ENCODE data around the gene ARMC7. TPM values are rescaled to one million over a fixed set of nuclear protein-coding genes. Genes with fewer than 3 reads are reported as not detected.

ARMC7 gene
- total RNA-seq, 3 donors from 2014 or later, result 3.4 to 6.7 (median 5.6) TPM

- Histone ChIP-seq H3K36me3 (no peaks in the 10 kb centered on the region), H3K9me3 (no peaks in the 10 kb centered on the region), H3K27me3 (no peaks in the 10 kb centered on the region), H3K27ac (no peak overlapping the region), H3K4me3 (no peak overlapping the region), H3K4me1 (no peaks in the 10 kb centered on the region)
- no peak for TF ChIP-seq POLR2A (IDR thresholded peaks at IDR 0.05)
- TF ChIP-seq POLR2AphosphoS5 (IDR thresholded peaks at IDR 0.05), result no peak
- no peak for TF ChIP-seq CTCF (IDR thresholded peaks at IDR 0.05)
- intact Hi-C loops (cut with DNase I; ENCODE audit: low total_unique reads), result loop anchor here (1.0 kb wide), 1 partner anchor 13 kb away; no protein-coding TSS in a partner anchor
- DNase-seq (ENCODE audit: low spot score in 2 of 2), result no peak
Measured at GRCh38 chr17:75144816-75145512, 35.2 kb downstream of the ARMC7 start.

GRCh38 chr17:75146592-75146991, 36.8 kb downstream of the ARMC7 start:
- no peak overlapping the region for H3K4me3 ChIP-seq
- H3K4me1 ChIP-seq, result no peaks in the 10 kb centered on the region
- H3K9me3 ChIP-seq, result no peaks in the 10 kb centered on the region
- H3K27ac ChIP-seq, result no peak overlapping the region
- intact Hi-C loops (cut with DNase I; ENCODE audit: low total_unique reads), result no loop called here
- no peak for DNase-seq (ENCODE audit: low spot score in 2 of 2)
- H3K36me3 ChIP-seq, result no peaks in the 10 kb centered on the region
- no peaks in the 10 kb centered on the region for H3K27me3 ChIP-seq
- TF ChIP-seq POLR2A (IDR thresholded peaks at IDR 0.05) (no peak), CTCF (IDR thresholded peaks at IDR 0.05) (no peak), POLR2AphosphoS5 (IDR thresholded peaks at IDR 0.05) (no peak)

- no peaks in the 10 kb centered on the region for H3K36me3 ChIP-seq
- intact Hi-C loops (cut with DNase I; ENCODE audit: low total_unique reads), result no loop called here
- no peaks in the 10 kb centered on the region for H3K27me3 ChIP-seq
- TF ChIP-seq CTCF (IDR thresholded peaks at IDR 0.05) (no peak), POLR2A (IDR thresholded peaks at IDR 0.05) (no peak), POLR2AphosphoS5 (IDR thresholded peaks at IDR 0.05) (no peak)
- no peaks in the 10 kb centered on the region for H3K4me1 ChIP-seq
- H3K27ac ChIP-seq, result no peak overlapping the region
- no peaks in the 10 kb centered on the region for H3K9me3 ChIP-seq
- H3K4me3 ChIP-seq, result no peak overlapping the region
- DNase-seq (ENCODE audit: low spot score in 2 of 2), result no peak
Measured at GRCh38 chr17:75147878-75148546, 38.2 kb downstream of the ARMC7 start.

GRCh38 chr17:75151930-75152329, 42.2 kb downstream of the ARMC7 start:
- no peak overlapping the region for H3K4me3 ChIP-seq
- no peak for TF ChIP-seq CTCF (IDR thresholded peaks at IDR 0.05)
- no peak for TF ChIP-seq POLR2AphosphoS5 (IDR thresholded peaks at IDR 0.05)
- no peak for TF ChIP-seq POLR2A (IDR thresholded peaks at IDR 0.05)
- H3K27ac ChIP-seq, result no peak overlapping the region
- no peaks in the 10 kb centered on the region for H3K9me3 ChIP-seq
- intact Hi-C loops (cut with DNase I; ENCODE audit: low total_unique reads), result no loop called here
- no peaks in the 10 kb centered on the region for H3K27me3 ChIP-seq
- DNase-seq (ENCODE audit: low spot score in 2 of 2), result no peak
- no peaks in the 10 kb centered on the region for H3K36me3 ChIP-seq
- H3K4me1 ChIP-seq, result no peaks in the 10 kb centered on the region

GRCh38 chr17:75152523-75152921, 42.8 kb downstream of the ARMC7 start:
- TF ChIP-seq CTCF (IDR thresholded peaks at IDR 0.05), result no peak
- TF ChIP-seq POLR2AphosphoS5 (IDR thresholded peaks at IDR 0.05), result no peak
- TF ChIP-seq POLR2A (IDR thresholded peaks at IDR 0.05), result no peak
- no peak overlapping the region for H3K4me3 ChIP-seq
- H3K36me3 ChIP-seq, result no peaks in the 10 kb centered on the region
- intact Hi-C loops (cut with DNase I; ENCODE audit: low total_unique reads), result no loop called here
- no peaks in the 10 kb centered on the region for H3K9me3 ChIP-seq
- DNase-seq (ENCODE audit: low spot score in 2 of 2), result no peak
- H3K4me1 ChIP-seq, result no peaks in the 10 kb centered on the region
- no peak overlapping the region for H3K27ac ChIP-seq
- H3K27me3 ChIP-seq, result no peaks in the 10 kb centered on the region

All from breast epithelium (tissue), 4 donors.